ENCODE data around the gene CTSK.

The CTSK gene

DNA sequence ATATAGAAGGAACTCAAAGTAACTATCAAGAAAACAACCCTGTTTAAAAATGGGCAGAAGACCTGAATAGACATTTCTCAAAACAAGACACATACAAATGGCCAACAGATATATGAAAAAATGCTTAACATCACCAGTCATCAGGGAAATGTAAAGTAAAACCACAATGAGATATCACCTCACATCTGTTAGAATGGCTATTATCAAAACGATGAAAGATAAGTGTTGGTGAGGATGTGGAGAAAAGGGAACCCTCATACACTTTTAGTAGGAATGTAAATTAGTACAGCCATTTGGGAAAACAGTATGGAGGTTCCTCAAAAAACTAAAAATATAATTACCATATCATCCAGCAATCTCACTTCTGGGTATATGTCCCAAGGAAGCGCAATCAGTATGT lies 45.5 kb downstream of the CTSK start:
- DNase-seq: no peak

DNA sequence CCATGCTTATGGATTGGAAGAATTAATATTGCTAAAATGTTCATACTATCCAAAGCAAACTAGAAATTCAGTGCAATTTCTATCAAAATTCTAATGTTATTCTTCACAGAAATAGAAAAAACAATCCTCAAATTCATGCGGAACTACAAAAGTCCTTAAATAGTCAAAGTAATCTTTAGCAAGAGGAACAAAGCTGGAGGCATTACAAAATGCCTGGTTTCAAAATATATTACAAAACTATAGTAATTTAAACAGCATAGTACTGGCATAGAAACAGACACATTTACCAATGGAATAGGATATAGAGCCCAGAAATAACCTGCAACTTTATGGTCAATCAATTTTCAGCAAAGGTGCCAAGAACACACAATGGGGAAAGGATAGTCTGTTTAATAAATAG lies 46.3 kb downstream of the CTSK start:
- DNase-seq: no peak

DNA sequence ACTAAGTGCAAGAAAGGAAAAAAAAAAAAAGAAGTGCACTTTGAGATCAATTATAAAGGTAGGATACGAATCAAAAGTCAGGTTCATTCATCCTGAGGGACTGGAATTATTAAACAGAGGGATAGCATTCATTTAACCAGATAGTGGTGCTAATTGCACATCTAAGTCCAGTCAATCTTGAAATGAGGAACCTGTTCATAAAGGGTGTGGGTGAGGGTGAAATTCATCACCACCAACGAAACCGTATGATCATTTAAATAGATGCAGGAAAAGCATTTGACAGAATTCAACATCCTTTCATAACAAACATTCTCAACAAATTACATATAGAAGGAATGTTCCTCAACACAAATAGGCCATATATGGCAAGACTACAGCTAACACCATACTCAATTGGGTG lies 48.0 kb downstream of the CTSK start:
- DNase-seq: no peak

DNA sequence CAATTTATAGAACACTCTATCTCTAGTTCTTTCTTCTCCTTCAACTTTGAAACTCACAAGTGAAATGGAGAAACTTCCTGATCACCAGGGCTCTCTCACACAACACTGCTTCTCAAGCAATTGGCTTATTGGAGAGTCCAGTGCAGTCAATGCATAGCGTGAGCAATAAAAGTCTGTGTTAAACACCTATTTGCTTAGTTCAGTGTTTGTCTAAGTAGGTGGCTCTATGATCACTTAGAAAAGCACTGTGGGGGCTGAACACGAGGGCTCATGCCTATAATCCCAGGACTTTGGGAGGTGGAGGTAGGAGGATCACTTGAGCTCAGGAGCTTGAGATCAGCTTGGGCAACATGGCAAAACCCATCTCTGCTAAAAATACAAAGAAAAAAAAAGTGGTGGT lies 54.6 kb downstream of the CTSK start:
- no peak for DNase-seq

DNA sequence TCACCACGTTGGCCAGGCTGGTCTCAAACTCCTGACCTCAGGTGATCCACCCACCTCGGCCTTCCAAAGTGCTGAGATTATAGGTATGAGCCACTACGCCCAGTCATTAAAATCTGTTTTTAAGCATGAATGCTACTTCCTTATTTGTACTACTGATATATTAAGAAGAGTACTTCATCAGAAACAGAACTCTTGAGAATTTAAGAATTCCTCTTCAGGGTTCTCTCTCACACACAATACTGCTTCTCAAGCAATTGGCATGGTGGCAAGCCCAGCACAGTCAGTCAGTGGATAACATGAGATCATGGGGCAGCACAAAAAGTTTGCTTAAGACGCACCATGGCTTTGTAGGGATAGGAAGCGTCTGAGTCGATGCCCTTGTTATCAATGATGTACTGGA lies 56.6 kb downstream of the CTSK start:
- DNase-seq: no peak

DNA sequence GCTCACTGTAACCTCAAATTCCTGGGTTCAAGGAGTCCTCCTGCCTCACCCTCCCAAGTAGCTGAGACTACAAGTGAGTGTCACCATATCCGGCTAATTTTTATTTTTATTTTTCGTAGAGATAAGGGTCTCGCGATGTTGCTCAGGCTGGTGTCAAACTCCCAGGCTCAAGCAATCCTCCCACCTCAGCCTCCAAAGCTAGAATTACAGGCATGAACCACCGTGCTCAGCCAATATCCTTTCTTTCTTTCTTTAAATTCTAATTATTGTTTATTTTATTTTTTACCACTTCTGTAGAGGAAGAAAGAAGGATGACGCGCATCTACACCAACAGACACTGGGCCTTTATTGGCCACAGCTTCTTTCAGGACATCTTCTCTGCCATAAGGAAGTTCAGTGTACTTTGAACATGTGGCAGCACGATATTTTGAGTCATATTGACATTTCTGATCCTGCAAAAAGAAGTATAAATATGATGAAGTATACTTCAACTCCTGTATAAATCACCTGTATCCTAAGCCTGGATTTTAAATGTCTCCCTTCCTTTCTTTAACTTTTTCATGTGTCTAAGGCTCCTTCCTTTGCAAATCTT lies 58.2 kb downstream of the CTSK start:
- DNase-seq: no peak

DNA sequence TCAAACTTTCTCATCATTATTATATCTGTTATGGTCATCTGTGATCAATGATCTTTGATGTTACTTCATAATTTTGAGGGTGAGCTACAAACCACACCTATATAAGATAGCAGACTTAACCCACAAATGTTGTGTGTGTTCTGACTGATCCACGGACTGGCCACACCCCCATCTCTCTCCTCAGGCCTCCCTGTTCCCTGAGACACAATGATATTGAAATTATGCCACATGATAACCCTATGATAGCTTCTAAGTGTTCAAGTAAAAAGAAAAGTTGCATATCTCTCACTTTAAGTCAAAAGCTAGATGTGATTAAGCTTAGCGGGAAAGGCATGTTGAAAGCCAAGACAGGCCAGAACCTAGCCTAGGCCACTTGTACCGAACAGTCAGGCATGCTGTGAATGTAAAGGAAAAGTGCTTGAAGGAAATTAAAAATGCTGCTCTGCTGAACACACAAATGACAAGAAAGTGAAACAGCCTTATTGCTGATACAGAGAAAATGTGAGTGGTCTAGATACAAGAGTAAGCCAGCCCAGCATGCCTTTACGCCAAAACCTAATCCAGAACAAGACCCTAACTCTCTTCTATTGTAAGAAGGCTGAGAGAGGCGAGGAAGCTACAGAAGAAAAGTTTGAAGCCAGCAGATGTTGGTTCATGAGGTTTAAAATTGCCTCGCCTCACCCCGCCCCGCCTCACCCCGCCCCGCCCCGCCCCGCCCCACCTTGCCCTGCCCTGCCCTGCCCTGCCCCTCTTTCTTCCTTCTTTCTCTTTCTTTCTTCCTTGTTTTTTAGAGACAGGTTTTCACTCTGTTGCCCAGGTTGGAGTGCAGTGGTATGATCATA lies 59.0 kb downstream of the CTSK start:
- DNase-seq: no peak
